GM13976 (cell line): Measurements from ENCODE around the gene CXCL14.

ENCODE experiments used
- DNase-seq: peaks from one replicate; pipeline ENCODE4 v3.0.0; 2012; ENCODE audit warnings: low spot score
- CTCF ChIP-seq: IDR thresholded peaks from 2 replicates; pipeline ENCODE4 v1.5.1; 2012; ENCODE audit warnings: borderline replicate concordance, mild to moderate bottlenecking; ENCODE audit not compliant: insufficient read depth; ENCODE audit errors: extremely low read depth, missing control alignments, control extremely low read depth
- in situ Hi-C: fragments of 300-500 bp; cut with MboI; formaldehyde crosslinking; loops from one replicate; pipeline ENCODE4 v1.12.0; 2022; ENCODE audit warnings: low sequenced_read_pairs, mixed read lengths, inconsistent platforms; ENCODE audit not compliant: unreplicated experiment

Gene CXCL14

GRCh38 chr5:135584276-135584675 is 5.5 kb upstream of the CXCL14 start:
- DNase-seq: no peak
- in situ Hi-C loops: no loop called here

GRCh38 chr5:135582099-135582781 is 3.4 kb upstream of the CXCL14 start:
- DNase-seq: no peak
- TF ChIP-seq CTCF: no peak
- in situ Hi-C loops: no loop called here

More at GRCh38 chr5:135584276-135584675, 5.5 kb upstream of the CXCL14 start:
- no peak for TF ChIP-seq CTCF

- TF ChIP-seq CTCF: no peak
- in situ Hi-C loops: no loop called here
- DNase-seq: no peak
These were observed 496 bp downstream of the CXCL14 start for GRCh38 chr5:135578305-135578684.

GRCh38 chr5:135577421-135577820 is 1.4 kb downstream of the CXCL14 start:
- in situ Hi-C loops: no loop called here
- no peak for DNase-seq
- TF ChIP-seq CTCF: no peak

GRCh38 chr5:135576075-135576599 is 2.7 kb downstream of the CXCL14 start:
- in situ Hi-C loops: no loop called here
- DNase-seq: no peak

GRCh38 chr5:135574493-135574892 is 4.3 kb downstream of the CXCL14 start:
- in situ Hi-C loops: no loop called here
- no peak for DNase-seq
- TF ChIP-seq CTCF: no peak

More at GRCh38 chr5:135576075-135576599, 2.7 kb downstream of the CXCL14 start:
- TF ChIP-seq CTCF: no peak
